Measurements from ENCODE around the gene TRAPPC5. TPM values are rescaled to one million over a fixed set of nuclear protein-coding genes. Genes with fewer than 3 reads are reported as not detected.

The TRAPPC5 gene
- polyA plus RNA-seq, 1 donor (not counting 4 experiments of a cell fraction or from before 2014, with no cell fraction given): 54.8 TPM

DNA sequence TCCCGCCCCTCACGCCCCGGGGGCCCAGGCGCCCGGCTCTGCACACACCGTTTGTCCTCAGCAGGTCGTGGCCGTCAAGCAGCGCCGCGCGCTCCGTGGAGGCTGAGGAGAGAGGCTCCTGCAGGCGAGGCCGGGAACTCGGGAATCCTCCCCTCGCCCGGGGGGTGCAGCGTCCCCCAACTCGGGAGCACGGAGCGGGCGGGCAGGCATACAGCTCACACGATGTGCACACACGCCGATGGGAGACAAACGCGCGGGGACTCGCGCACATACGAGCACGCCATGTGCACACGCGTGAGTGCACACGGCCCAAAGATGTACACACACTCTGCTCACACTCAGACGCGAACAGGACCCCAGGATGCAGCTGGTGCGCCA, 50.6 kb downstream of the TRAPPC5 start:
- no peaks in the 10 kb centered on the region for H3K79me2 ChIP-seq (ENCODE audit: control insufficient read depth, insufficient read depth, low read length)
- no peak overlapping the region for H2AFZ ChIP-seq (ENCODE audit: control insufficient read depth, low read length)
- no peaks in the 10 kb centered on the region for H3K4me1 ChIP-seq (ENCODE audit: control insufficient read depth, extremely low read depth, insufficient read depth, low read length)
- no peaks in the 10 kb centered on the region for H3K9me3 ChIP-seq (ENCODE audit: control insufficient read depth, low read depth, low read length)
- FAIRE-seq: no peak
- no peaks in the 10 kb centered on the region for H3K36me3 ChIP-seq (ENCODE audit: control insufficient read depth in 2 of 2, extremely low read depth in 1 of 2, insufficient read depth in 2 of 2, low read length in 2 of 2)
- H3K9me1 ChIP-seq (ENCODE audit: control insufficient read depth, extremely low read depth, insufficient read depth, low read length): no peaks in the 10 kb centered on the region
- no peak for DNase-seq (ENCODE audit: low read depth, low spot score)
- H3K27ac ChIP-seq (ENCODE audit: control insufficient read depth, insufficient read depth, low read length): no peak overlapping the region
- dilution Hi-C loops (cut with MboI; ENCODE audit: extremely low pct_ligation_motif_present, low sequenced_read_pairs): no loop called here
- H4K20me1 ChIP-seq (ENCODE audit: control insufficient read depth, extremely low read depth, insufficient read depth, low read length): no peaks in the 10 kb centered on the region
- H3K4me2 ChIP-seq (ENCODE audit: control insufficient read depth, extremely low read depth, insufficient read depth, low read depth, low read length): no peak overlapping the region
- H3K27me3 ChIP-seq (ENCODE audit: control insufficient read depth, extremely low read depth, insufficient read depth, low read length): peaks cover 47% of the 10 kb centered on the region
- H3K4me3 ChIP-seq (ENCODE audit: control insufficient read depth in 2 of 3, extremely low read depth in 1 of 3, insufficient read depth in 2 of 3, low read depth in 1 of 3, low read length in 3 of 3): no peak overlapping the region
- no peak overlapping the region for H3K9ac ChIP-seq (ENCODE audit: control insufficient read depth, extremely low read depth, insufficient read depth, low read length)
- TF ChIP-seq, protein P1, sequence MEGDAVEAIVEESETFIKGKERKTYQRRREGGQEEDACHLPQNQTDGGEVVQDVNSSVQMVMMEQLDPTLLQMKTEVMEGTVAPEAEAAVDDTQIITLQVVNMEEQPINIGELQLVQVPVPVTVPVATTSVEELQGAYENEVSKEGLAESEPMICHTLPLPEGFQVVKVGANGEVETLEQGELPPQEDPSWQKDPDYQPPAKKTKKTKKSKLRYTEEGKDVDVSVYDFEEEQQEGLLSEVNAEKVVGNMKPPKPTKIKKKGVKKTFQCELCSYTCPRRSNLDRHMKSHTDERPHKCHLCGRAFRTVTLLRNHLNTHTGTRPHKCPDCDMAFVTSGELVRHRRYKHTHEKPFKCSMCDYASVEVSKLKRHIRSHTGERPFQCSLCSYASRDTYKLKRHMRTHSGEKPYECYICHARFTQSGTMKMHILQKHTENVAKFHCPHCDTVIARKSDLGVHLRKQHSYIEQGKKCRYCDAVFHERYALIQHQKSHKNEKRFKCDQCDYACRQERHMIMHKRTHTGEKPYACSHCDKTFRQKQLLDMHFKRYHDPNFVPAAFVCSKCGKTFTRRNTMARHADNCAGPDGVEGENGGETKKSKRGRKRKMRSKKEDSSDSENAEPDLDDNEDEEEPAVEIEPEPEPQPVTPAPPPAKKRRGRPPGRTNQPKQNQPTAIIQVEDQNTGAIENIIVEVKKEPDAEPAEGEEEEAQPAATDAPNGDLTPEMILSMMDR (optimal IDR thresholded peaks at IDR 0.05 in 1 of 3, IDR thresholded peaks at IDR 0.05 in 1 of 3, conservative IDR thresholded peaks at IDR 0.05 in 1 of 3; ENCODE audit: extremely low read depth in 1 of 3, insufficient read depth in 2 of 3, low read length in 3 of 3): no peak
- TF ChIP-seq EZH2 (IDR thresholded peaks at IDR 0.05; ENCODE audit: low read length): no peak

- no peak for FAIRE-seq
- H3K4me2 ChIP-seq (ENCODE audit: control insufficient read depth, extremely low read depth, insufficient read depth, low read depth, low read length): no peak overlapping the region
- H3K9ac ChIP-seq (ENCODE audit: control insufficient read depth, extremely low read depth, insufficient read depth, low read length): no peak overlapping the region
- TF ChIP-seq, protein P1 (optimal IDR thresholded peaks at IDR 0.05 in 1 of 3, IDR thresholded peaks at IDR 0.05 in 1 of 3, conservative IDR thresholded peaks at IDR 0.05 in 1 of 3; ENCODE audit: extremely low read depth in 1 of 3, insufficient read depth in 2 of 3, low read length in 3 of 3): no peak
- TF ChIP-seq EZH2 (IDR thresholded peaks at IDR 0.05; ENCODE audit: low read length): no peak
- H3K27me3 ChIP-seq (ENCODE audit: control insufficient read depth, extremely low read depth, insufficient read depth, low read length): peaks cover 47% of the 10 kb centered on the region
- H2AFZ ChIP-seq (ENCODE audit: control insufficient read depth, low read length): no peak overlapping the region
- H4K20me1 ChIP-seq (ENCODE audit: control insufficient read depth, extremely low read depth, insufficient read depth, low read length): no peaks in the 10 kb centered on the region
- dilution Hi-C loops (cut with MboI; ENCODE audit: extremely low pct_ligation_motif_present, low sequenced_read_pairs): no loop called here
- no peak overlapping the region for H3K27ac ChIP-seq (ENCODE audit: control insufficient read depth, insufficient read depth, low read length)
- H3K4me3 ChIP-seq (ENCODE audit: control insufficient read depth in 2 of 3, extremely low read depth in 1 of 3, insufficient read depth in 2 of 3, low read depth in 1 of 3, low read length in 3 of 3): no peak overlapping the region
- no peaks in the 10 kb centered on the region for H3K9me1 ChIP-seq (ENCODE audit: control insufficient read depth, extremely low read depth, insufficient read depth, low read length)
- H3K36me3 ChIP-seq (ENCODE audit: control insufficient read depth in 2 of 2, extremely low read depth in 1 of 2, insufficient read depth in 2 of 2, low read length in 2 of 2): no peaks in the 10 kb centered on the region
- H3K79me2 ChIP-seq (ENCODE audit: control insufficient read depth, insufficient read depth, low read length): no peaks in the 10 kb centered on the region
- no peak for DNase-seq (ENCODE audit: low read depth, low spot score)
- H3K9me3 ChIP-seq (ENCODE audit: control insufficient read depth, low read depth, low read length): no peaks in the 10 kb centered on the region
- H3K4me1 ChIP-seq (ENCODE audit: control insufficient read depth, extremely low read depth, insufficient read depth, low read length): no peaks in the 10 kb centered on the region
These were observed 51.0 kb downstream of the TRAPPC5 start for GRCh38 chr19:7731615-7732014.

Measured in keratinocyte (primary cell).